NCI-H1694 (cell line): ENCODE measurements around the gene RASL11B.

Experiments used
- DNase-seq: peaks from one replicate; lab custom pipeline; 2025; lab: John Stamatoyannopoulos, UW

RASL11B gene

DNA sequence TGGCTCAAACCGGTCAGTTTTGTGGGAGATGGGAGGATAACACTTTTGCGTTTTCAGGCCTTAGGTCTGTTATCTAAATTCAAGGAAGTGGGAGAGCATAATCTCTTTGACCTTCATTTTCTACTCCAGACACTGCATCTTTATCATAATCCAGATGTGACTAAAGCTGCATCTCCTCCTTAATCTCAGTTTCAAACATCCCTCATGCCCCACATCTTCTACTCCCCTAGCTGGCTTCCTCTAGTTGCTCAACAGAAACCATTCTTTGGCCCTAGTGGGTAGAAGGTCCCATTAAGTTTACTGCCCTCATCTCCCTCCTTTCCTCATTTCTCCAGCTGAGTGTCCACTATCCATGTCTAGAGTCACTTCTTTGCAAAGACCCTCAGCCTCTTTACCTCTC lies 18.8 kb upstream of the RASL11B start:
- no peak for DNase-seq

DNA sequence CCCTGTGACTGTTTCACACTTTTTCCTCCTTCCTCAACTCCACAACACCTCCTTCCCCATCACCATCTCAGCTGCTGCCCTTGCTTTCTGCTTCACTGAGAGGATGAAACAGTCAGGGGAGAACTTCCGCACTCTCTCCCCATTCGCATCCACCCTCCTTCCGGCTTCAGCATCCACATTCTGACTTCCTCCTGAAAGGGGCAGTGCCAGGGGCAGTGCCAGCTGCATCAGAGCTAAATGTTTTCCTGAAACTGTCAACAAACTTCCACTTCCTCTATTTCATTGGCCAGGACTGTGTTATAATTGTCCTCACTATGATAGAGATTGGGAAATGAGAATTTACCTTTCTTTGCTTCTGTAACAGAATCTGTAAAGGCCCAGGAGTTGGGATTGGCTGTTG lies 18.2 kb upstream of the RASL11B start:
- no peak for DNase-seq

GRCh38 chr4:52844596-52844995 lies 17.5 kb upstream of the RASL11B start:
- no peak for DNase-seq

DNA sequence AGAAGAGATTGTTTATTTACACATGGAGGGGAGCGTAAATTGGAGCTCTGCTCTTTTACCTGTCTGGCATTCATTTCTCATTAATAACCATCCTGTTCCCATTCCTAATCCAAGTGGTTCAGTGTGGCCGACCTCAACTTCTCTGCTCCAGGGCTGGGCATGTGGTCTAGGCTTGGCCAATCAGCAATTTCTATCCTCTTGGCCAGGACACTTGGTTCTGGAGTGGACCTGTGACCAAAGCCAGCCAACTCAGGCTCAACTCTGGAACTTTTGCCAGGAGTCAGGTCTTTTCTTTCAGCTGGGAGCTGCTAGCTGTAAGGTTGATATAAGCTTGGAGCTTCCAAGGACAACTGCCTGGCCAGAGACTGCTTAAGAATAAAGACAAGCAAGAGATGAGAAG lies 15.6 kb upstream of the RASL11B start:
- DNase-seq: no peak

DNA sequence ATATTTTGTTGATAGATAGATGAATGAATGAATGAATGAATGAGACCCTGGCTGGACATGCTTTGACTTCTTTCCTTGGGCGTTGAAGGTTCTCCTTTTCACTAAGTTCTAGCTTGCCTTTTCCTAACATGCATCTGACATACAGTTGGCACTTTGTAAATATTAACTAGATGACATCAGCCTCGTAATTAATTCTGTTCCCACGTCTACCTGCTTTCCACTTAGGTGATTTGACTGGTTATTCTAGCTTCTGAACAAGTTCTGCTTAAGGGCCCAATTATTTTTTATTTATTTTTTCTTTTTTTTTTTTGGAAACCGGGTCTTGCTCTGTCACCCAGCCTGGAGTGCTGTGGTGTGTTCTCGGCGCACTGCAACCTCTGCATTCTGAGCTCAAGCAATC lies 13.9 kb upstream of the RASL11B start:
- no peak for DNase-seq

GRCh38 chr4:52850406-52851124 lies 11.6 kb upstream of the RASL11B start:
- DNase-seq: no peak

GRCh38 chr4:52852041-52852440 lies 10.1 kb upstream of the RASL11B start:
- no peak for DNase-seq

- DNase-seq: no peak
Observed at GRCh38 chr4:52852711-52853110, 9.4 kb upstream of the RASL11B start.

DNA sequence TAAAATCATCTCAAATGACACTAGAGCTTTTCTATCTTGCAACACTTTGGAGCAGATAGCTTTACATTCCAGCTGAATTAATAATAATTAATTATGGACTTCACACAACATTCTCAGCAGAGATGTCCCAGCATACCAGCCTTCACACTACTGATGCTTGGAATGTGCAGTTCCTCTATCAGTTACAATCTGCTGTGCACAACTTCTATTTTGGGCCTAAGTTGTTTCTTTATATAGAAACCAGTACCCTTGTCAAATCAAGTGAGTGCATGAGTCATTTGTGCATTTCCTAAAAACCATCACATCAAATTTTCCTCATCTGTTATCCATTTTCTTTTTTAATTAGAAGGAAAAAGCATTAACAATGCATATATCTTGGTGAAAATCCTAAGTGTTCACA lies 8.8 kb upstream of the RASL11B start:
- DNase-seq: no peak

GRCh38 chr4:52856801-52857200 lies 5.3 kb upstream of the RASL11B start:
- DNase-seq: no peak

GRCh38 chr4:52860361-52860760 lies 1.8 kb upstream of the RASL11B start:
- no peak for DNase-seq

DNA sequence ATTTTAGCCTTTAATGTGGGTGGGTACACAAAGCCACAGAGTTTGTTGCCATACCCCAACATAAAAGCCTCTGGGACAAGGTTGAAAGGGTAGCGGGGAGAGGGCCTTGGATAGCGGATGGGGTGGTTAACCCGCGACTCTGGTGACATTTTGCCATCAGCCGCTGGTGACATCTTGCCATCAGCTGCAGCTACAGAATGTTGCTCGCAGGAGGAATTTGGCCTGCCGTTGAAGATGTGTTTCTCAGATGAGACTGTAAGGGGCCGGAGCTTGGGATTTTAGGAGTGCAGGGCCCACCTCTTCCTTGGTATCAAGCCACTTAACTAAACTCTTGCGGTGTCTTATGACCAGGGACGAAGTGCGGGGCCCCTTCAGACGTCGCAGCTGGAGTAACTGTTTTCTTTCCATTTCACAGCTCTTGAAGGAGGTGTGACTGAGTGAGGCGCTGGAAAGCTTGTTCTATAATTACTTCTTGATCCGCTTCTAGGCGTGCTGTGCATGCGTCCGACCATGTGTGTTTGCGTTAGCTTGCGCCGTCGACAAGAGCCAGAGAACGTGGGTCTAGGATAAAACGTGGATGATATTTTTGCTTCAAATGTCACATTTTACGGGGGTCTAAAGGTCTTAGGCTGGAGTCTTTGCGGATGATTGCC lies 820 bp upstream of the RASL11B start:
- no peak for DNase-seq

DNA sequence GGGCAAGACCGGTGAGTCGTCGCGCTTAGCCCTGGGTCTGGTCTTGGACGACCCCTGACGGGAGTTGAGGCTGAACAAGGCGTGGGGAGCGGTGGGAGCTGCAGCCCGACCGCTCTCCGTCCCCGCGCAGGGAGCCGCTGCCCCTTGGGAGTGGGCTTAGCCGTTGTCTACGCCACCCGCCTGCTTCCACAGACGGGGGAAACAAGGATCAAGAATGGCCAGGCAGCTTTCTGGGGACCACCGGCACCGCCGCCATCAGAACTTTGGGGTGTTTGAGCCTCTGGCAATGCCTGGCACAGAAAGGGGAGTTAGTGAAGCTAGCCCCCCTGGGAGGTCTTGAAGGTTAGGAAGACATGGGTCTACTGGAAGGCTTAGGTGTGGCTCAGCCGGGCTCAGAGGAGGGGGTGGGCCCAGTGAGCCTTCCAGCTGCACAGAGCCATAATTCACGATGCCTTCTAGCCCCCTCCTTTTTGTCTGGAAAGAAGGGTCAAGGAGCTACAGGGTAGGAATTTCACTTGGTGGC lies 583 bp downstream of the RASL11B start:
- no peak for DNase-seq

- no peak for DNase-seq
Observed at GRCh38 chr4:52863324-52863723, 1.2 kb downstream of the RASL11B start.

DNA sequence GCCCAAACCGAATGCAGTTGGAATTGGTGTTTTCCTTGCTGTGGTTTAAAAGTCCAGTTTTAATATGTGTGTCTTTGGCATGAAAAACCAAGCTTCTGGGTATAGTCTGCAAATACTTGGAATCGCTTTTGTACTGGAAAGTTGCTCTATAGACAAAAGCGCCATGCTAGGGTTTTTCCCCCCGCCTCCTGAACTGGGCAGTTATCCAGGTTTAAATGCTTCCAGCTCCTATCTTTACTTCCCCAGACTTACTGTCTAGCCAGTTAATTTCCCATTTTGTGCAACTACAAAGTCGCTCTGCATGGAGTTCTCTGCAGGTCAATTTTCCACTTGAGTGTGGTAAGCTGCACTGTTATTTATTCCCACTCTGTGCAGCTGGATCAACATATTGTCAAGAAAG lies 2.7 kb downstream of the RASL11B start:
- peak; percentile 22 for DNase-seq

GRCh38 chr4:52865300-52865699 lies 3.2 kb downstream of the RASL11B start:
- DNase-seq: peak; percentile 46

DNA sequence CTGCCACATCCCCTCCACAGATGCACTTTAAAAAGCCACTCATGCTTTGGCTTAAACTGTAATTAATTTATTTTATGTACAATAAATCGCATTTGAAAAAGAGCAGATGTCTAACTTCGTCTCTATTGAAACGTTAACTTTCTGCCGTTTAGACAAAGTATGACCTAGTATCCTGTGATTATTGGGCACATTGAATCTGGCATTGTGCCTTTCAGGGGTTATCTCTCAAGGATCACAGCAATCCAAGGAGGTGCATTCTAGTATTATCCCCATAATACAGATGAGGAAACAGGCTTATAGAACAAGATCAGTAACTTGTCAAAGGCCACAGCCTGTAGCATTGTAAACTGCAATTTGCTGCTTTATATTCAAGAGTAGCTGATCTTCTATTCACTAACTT lies 4.6 kb downstream of the RASL11B start:
- no peak for DNase-seq

- DNase-seq: no peak
Observed at GRCh38 chr4:52867163-52867562, 5.0 kb downstream of the RASL11B start.

DNA sequence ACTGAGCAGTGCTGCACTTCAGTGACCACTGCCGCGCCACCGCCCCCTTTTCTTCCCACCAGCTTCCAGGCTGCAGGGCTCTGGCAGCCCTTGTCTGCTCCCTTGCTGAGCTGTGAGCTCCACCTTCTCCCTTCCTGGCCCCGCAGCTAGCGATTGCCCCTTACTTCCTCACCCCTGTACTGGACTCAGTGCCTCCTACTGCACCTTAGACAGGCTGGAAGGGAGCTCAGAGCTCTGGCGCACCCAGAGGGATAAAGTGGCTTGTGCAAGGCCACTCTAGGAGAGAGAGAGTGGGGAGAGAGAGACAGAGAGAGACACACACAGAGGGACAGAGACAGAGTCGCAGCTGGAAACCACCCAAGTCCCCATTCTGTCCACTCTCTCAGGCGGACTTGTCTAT lies 6.0 kb downstream of the RASL11B start:
- DNase-seq: no peak

DNA sequence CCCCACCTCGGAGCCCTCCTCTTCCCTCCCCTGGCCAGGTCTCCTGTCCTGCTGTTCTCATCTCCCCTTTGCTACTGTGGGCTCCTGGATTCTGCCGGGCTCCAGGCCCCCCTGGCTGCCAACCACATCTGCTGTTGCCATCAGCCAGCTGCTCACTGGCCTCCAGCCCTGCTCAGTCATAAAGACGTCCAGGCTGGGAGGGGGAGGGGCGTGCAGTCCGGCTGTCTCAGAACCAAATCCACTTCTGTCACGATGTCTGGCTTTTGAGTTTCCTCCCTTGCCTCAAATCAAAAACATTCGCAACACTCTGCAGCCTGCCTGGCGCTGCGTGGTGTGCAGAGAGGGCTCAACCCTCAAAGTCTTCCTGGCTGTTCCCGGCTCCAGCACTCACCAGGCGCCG lies 7.1 kb downstream of the RASL11B start:
- peak; percentile 69 for DNase-seq

- no peak for DNase-seq
Observed at GRCh38 chr4:52869656-52870055, 7.5 kb downstream of the RASL11B start.

DNA sequence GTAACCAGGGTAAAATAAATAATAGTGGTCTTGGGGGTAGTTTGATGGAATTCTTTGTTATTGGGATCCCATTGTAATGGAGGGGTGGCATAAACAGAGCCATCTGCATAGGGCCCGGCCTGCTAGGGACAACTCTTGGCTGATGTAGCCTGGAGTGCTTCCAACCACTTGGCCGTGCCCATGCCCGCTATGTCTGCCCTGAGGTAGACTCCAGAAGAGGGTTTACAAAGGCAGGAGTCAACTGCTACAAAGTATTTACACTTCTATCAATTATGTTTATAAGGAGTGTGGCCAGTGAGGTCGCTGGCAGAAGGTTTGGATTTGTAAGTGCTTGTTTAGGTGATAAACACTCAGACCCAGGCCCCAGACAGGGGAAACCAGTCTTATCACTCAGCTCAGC lies 8.1 kb downstream of the RASL11B start:
- no peak for DNase-seq

- DNase-seq: no peak
Observed at GRCh38 chr4:52873191-52873590, 11.1 kb downstream of the RASL11B start.

- DNase-seq: no peak
Observed at GRCh38 chr4:52873861-52874343, 11.8 kb downstream of the RASL11B start.
